DND-41 (cell line): ENCODE measurements around the gene SENP2.

Experiments
- CTCF ChIP-seq: IDR thresholded peaks from 2 replicates; pipeline ENCODE4 v1.5.1; 2012; ENCODE audit warnings: borderline replicate concordance, low read length, moderate library complexity, mild to moderate bottlenecking; ENCODE audit not compliant: poor library complexity, severe bottlenecking; ENCODE audit errors: extremely low read depth
- EZH2 ChIP-seq: IDR thresholded peaks from 3 replicates; pipeline ENCODE4 v1.6.1; 2012; ENCODE audit warnings: borderline replicate concordance, low read depth, mild to moderate bottlenecking, moderate library complexity, low read length, inconsistent platforms; ENCODE audit not compliant: severe bottlenecking

- TF ChIP-seq CTCF (no peak), EZH2 (no peak)
Measured at GRCh38 chr3:185539934-185540333, 46.2 kb upstream of the SENP2 start.
